Measurements from ENCODE around the gene KNDC1. TPM values are rescaled to one million over a fixed set of nuclear protein-coding genes. Genes with fewer than 3 reads are reported as not detected.
A peak's percentile ranks its signal among the peaks of the same experiment; 100 is the strongest.
"Not testable (repeated sequence)": the region's sequence is repeated elsewhere in the genome, so short reads cannot be mapped to it uniquely, and the experiment has no call there.

Gene KNDC1
- total RNA-seq (14.4 and 33.9 TPM in 2 replicates), polyA plus RNA-seq (10.8 and 12.4 TPM in 2 replicates)

- peak within 1 kb of the TSS; percentile 49 for H3K27ac ChIP-seq
- no peak for TF ChIP-seq CTCF (IDR thresholded peaks at IDR 0.05; ENCODE audit: low read depth, low read length)
- H3K27me3 ChIP-seq = no peaks in the 10 kb centered on the region
- no peaks in the 10 kb centered on the region for H3K36me3 ChIP-seq
- peak; percentile 44 to 84 for DNase-seq (ENCODE audit: low read depth in 1 of 2, low spot score in 1 of 2)
- H3K4me1 ChIP-seq (ENCODE audit: low read depth) = peaks cover 8% of the 10 kb centered on the region
- peak within 1 kb of the TSS; percentile 63 for H3K4me3 ChIP-seq
- H3K9me3 ChIP-seq (ENCODE audit: low read depth) = no peaks in the 10 kb centered on the region
These were observed at the start of gene KNDC1 for GRCh38 chr10:133159950-133160825. TSS of gene KNDC1 (plus strand) at chr10:133160219. CDS start at chr10:133160468, 249 bp downstream.

GRCh38 chr10:133110609-133111275, 49.3 kb upstream of the KNDC1 start:
- Histone ChIP-seq H3K36me3 (no peaks in the 10 kb centered on the region), H3K4me1 (ENCODE audit: low read depth) (no peaks in the 10 kb centered on the region), H3K27me3 (no peaks in the 10 kb centered on the region), H3K9me3 (ENCODE audit: low read depth) (no peaks in the 10 kb centered on the region), H3K27ac (no peak overlapping the region), H3K4me3 (no peak overlapping the region)
- TF ChIP-seq CTCF (IDR thresholded peaks at IDR 0.05; ENCODE audit: low read depth, low read length) = no peak
- no peak for DNase-seq (ENCODE audit: low read depth in 1 of 2, low spot score in 1 of 2)

- not testable (repeated sequence) for H3K36me3 ChIP-seq; H3K4me1 ChIP-seq (ENCODE audit: low read depth); H3K27me3 ChIP-seq; H3K27ac ChIP-seq; H3K4me3 ChIP-seq; DNase-seq (ENCODE audit: low read depth in 1 of 2, low spot score in 1 of 2); H3K9me3 ChIP-seq (ENCODE audit: low read depth)
These were observed 48.4 kb upstream of the KNDC1 start for GRCh38 chr10:133111640-133112039.

- Histone ChIP-seq H3K27ac (no peak overlapping the region), H3K27me3 (no peaks in the 10 kb centered on the region), H3K4me3 (no peak overlapping the region), H3K9me3 (ENCODE audit: low read depth) (no peaks in the 10 kb centered on the region), H3K36me3 (no peaks in the 10 kb centered on the region), H3K4me1 (ENCODE audit: low read depth) (no peaks in the 10 kb centered on the region)
- no peak for TF ChIP-seq CTCF (IDR thresholded peaks at IDR 0.05; ENCODE audit: low read depth, low read length)
- DNase-seq (ENCODE audit: low read depth in 1 of 2, low spot score in 1 of 2) = no peak
These were observed 46.7 kb upstream of the KNDC1 start for GRCh38 chr10:133113146-133113830.

GRCh38 chr10:133113847-133114246, 46.2 kb upstream of the KNDC1 start:
- no peaks in the 10 kb centered on the region for H3K4me1 ChIP-seq (ENCODE audit: low read depth)
- no peaks in the 10 kb centered on the region for H3K36me3 ChIP-seq
- DNase-seq (ENCODE audit: low read depth in 1 of 2, low spot score in 1 of 2) = no peak
- no peak overlapping the region for H3K27ac ChIP-seq
- no peak for TF ChIP-seq CTCF (IDR thresholded peaks at IDR 0.05; ENCODE audit: low read depth, low read length)
- no peaks in the 10 kb centered on the region for H3K27me3 ChIP-seq
- no peaks in the 10 kb centered on the region for H3K9me3 ChIP-seq (ENCODE audit: low read depth)
- H3K4me3 ChIP-seq = no peak overlapping the region
